HG03045 (cell line): ENCODE results near the gene MECR.
"Not testable (repeated sequence)": the region's sequence is repeated elsewhere in the genome, so short reads cannot be mapped to it uniquely, and the experiment has no call there.

Source experiments
- ATAC-seq: cut with Tn5 transposase; IDR thresholded peaks from one replicate; pipeline ENCODE4 v1.9.1; 2021; ENCODE audit warnings: mild to moderate bottlenecking, moderate library complexity; ENCODE audit not compliant: unreplicated experiment

Gene MECR

DNA sequence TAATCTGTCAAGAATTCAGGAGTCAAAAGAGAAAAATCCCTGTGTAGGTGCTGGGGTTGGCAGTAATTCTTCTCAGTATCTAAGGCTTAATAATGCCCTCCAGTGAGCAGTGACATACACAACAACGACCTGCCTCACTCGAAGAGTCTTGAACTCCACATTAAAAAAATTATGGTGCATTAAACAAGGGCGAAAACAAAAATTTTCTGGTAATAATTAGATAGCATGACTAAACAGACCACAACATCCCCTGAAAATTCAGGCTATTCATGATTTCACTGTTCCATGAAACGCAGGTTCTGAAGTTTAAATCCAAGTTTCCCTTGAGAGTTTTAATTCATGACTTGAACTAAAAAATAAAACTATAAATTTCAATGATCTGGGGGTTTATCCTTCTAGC lies 54.2 kb downstream of the MECR start:
- ATAC-seq, result no peak

- no peak for ATAC-seq
These were observed 58.3 kb downstream of the MECR start for GRCh38 chr1:29172415-29172939.

DNA sequence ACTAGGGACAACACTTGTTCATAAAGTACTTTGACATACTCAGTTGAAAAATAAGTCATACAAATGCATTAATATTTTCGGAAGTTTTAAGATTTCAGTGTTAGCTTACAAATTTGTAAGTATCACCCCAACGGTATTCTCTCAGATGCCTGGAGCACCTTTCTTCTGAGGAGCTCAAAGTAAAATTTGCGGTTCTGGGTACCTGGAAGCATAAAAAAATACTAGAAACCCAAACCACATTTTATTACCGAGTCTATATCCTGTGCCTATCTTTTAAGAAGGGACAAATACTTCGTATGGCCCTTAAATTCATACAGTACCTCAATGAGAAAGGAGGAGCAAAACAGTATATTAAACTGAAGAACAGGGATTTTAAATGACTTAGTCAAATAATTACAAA lies 59.2 kb downstream of the MECR start:
- ATAC-seq, result no peak

GRCh38 chr1:29171089-29171488 lies 59.6 kb downstream of the MECR start:
- ATAC-seq, result no peak

- no peak for ATAC-seq
These were observed 60.8 kb downstream of the MECR start for GRCh38 chr1:29169976-29170375.

- ATAC-seq, result no peak
These were observed 62.8 kb downstream of the MECR start for GRCh38 chr1:29167904-29168303.

DNA sequence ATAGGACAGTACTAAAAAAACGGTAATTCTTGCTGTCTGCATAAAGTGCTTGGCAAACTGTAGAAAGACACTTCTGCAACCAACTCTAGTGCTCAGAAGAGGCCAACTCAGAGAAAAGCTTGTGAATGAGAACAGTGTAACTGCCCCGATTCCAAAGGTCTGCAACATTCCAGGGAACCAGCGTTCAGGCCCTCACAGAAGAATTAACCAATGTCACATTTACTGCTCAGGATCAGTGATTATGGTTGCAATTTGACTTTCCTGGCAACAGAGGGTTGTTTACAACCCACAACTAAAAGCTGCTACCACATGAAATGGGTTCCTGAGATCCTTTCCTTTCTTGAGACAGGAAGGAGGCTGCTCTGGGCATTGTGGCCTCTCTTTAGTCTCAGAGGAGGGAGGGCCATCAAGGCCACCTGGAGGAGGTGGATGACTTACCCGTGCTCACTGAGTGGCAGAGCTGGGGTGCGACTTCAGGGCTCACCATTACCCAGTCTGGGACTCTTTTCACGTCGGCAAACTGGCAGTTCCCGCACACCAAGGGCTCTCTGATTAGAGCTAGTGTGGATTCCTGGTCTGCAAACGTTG lies 64.3 kb downstream of the MECR start:
- ATAC-seq, result no peak

- no peak for ATAC-seq
These were observed 66.1 kb downstream of the MECR start for GRCh38 chr1:29164588-29164987.

- no peak for ATAC-seq
These were observed 68.1 kb downstream of the MECR start for GRCh38 chr1:29162476-29163138.

DNA sequence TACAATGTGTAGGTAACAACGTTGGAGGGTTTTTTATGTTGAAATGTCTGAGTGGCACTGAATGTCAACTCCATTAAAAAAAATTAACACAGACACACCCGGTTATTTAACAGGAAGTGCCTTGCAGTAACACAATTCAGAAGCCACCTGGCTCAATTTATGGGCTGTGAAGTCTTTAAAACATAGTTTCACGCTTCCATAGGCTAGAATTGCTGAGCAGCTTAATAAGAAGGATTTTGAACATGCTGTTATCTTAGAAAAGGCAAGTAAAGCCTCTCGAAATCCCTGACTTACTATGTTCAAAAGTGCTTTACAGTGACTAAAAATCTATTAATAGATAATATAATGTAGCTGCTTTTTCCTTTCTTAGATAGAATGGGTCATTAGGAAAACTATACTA lies 68.7 kb downstream of the MECR start:
- no peak for ATAC-seq

- no peak for ATAC-seq
These were observed 71.0 kb downstream of the MECR start for GRCh38 chr1:29159773-29160172.

GRCh38 chr1:29157269-29157601 lies 73.5 kb downstream of the MECR start:
- ATAC-seq, result no peak

GRCh38 chr1:29156543-29157268 lies 74.0 kb downstream of the MECR start:
- no peak for ATAC-seq

DNA sequence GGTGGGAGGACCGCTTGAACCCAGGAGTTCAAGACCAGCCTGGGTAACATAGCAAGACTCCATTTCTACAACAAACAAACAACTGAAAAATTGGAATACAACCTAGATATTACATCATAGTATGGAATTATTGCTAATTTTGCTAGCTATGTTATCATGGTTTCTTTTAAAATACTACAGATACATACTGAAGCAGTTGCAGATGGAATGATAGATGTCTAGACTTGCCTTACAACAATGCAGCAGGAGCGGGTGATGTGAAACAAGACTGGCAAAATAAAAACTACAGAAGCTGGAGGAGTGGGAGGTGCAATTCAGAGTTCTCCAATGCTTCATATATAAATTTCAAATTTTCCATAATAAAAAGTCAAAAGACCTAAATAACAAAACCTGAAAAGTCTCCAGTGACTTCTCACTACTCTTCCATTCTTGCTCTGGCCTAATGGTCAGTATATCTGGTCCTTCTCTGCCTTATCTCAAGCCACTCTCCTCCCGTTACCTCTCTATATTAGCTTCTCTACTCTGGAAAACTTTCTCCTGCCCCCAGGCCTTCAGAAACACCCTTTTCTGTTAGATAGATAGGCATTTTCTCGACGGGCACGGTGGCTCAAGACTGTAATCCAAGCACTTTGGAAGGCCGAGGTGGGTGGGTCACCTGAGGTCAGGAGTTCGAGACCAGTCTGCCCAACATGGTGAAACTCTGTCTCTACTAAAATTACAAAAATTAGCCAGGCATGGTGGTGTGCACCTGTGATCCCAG lies 78.5 kb downstream of the MECR start:
- no peak for ATAC-seq

DNA sequence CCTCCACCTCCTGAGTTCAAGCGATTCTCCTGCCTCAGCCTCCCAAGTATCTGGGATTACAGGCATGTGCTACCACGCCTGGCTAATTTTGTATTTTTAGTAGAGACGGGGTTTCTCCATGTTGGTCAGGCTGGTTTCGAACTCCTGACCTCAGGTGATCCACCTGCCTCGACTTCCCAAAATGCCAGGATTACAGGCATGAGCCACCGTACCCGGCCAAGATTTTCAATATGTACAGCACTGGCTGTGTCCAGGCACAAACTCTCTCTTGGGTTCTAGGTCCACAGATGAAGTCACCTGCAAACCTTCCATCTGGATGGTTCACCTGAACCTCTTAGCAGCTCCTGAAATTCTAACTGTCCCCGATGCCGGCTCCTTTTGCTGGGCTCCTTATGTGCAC lies 80.4 kb downstream of the MECR start:
- ATAC-seq, result not testable (repeated sequence)

DNA sequence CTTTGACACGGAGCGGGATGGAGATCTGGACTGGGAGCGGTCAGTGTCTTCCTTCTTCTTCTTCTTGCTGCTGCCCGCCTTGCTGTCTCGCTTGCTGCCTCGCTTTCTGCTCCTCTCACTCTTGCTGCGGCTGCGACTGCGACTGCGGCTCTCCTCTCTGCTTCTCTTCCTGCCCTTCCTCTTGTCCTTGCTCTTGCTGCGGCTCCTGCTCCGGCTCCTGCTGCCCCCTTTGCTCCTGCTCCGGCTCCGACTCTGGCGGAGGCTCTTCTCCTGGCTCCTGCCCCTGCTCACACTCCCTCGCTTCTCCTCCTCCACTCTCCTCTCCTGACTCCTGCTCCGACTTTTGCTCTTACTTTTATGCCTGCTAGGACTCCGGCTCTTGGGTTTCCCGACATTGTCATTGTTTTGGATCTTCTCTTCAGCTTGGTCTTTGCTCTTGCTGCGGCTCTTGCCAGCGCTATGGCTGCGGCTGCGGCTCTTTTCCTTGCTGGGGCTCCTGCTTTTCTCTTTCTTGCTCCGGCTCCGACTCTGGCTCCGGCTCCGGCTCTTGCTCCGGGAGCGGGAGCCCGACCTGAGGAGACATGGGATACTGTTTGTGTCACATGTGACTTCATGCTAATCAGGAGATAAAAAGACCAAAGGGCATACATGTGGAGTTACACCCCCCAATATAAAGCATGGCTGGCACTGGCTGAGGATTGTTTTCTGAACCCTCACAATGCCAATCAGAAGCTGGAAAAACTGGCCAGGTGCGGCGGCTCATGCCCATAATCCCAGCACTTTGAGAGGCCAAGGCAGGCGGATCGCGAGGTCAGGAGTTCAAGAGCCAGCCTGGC lies 81.9 kb downstream of the MECR start:
- no peak for ATAC-seq

DNA sequence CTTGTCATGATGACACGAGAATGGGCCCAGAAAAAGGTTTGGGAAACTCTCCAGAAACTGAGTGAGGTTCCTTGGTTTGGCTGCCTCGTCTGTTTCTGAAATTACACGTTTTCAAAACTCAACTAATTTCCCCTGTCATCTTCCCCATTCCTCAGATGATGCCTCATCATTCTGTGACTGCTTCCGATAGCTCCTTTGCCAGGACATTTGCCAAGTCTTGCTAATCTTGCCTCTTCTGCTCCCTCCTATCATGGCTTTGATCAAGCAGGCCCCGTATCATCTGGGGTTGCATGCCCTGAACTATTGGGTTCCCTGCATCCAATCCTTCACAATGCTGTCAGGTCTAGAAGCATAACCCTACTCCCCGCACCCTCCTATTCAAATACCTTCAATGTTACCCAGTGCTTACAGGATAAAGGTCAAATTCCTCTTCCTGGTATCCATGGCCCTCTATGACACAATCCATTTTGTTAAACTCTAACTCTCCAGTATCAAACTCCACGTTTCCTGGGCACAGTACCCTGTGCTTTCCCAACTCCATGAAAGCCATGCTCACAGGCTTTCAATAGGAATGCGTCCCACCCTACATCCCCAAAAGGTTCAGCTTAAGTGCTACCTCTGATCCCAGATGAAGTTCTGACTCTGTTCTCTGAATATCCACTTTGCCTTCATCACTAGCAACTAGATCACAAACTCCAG lies 84.8 kb downstream of the MECR start:
- ATAC-seq, result no peak

- ATAC-seq, result no peak
These were observed 86.6 kb downstream of the MECR start for GRCh38 chr1:29144178-29144577.

DNA sequence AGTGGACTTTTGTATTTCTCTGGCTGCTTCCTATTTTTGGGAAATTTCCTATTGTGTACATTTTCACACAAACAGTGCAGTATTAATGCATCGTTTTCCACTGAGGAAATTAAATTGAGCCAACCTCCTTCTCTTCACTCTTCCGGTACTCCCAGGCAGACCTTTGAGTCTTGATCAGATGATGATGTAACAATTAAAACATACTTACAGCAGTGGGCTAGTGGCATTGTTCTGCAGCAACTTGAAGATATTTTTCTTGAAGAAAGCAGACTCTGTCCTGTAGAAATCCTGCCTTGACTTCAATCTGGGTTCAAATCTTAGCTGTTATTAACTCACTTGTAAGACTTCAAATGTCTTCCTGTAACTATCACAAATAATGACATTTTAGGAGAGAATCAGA lies 88.0 kb downstream of the MECR start:
- ATAC-seq, result no peak
